ENCODE measurements around the gene FECH.
"Not testable (repeated sequence)": the region's sequence is repeated elsewhere in the genome, so short reads cannot be mapped to it uniquely, and the experiment has no call there.

FECH gene

DNA sequence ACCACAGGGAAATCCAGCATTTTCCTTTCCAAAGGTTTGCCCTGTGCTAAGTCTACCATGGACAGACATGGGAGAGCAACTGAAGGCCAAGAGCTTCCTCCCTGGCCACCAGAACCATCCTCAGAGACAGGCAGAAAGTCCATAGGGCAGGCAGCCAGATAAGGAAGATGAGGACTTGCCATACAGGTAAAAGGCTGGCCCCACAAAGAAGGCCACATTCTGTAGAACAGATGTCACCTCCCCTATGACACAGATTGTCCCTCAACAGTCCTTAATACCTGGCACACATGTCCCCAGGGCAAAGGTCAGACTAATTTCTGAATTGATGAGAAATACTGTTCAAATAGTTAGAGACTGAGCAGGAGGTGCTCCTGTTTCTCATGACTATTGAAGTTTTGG lies 52.0 kb downstream of the FECH start:
- no peak overlapping the region for H3K4me3 ChIP-seq (replicated peaks in 1 of 2; ENCODE audit: low read depth in 2 of 2, low read length in 2 of 2)
- TF ChIP-seq, protein P1, sequence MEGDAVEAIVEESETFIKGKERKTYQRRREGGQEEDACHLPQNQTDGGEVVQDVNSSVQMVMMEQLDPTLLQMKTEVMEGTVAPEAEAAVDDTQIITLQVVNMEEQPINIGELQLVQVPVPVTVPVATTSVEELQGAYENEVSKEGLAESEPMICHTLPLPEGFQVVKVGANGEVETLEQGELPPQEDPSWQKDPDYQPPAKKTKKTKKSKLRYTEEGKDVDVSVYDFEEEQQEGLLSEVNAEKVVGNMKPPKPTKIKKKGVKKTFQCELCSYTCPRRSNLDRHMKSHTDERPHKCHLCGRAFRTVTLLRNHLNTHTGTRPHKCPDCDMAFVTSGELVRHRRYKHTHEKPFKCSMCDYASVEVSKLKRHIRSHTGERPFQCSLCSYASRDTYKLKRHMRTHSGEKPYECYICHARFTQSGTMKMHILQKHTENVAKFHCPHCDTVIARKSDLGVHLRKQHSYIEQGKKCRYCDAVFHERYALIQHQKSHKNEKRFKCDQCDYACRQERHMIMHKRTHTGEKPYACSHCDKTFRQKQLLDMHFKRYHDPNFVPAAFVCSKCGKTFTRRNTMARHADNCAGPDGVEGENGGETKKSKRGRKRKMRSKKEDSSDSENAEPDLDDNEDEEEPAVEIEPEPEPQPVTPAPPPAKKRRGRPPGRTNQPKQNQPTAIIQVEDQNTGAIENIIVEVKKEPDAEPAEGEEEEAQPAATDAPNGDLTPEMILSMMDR (IDR thresholded peaks at IDR 0.05; ENCODE audit: low read depth, low read length): no peak
- DNase-seq (ENCODE audit: low read depth in 2 of 2): no peak

DNA sequence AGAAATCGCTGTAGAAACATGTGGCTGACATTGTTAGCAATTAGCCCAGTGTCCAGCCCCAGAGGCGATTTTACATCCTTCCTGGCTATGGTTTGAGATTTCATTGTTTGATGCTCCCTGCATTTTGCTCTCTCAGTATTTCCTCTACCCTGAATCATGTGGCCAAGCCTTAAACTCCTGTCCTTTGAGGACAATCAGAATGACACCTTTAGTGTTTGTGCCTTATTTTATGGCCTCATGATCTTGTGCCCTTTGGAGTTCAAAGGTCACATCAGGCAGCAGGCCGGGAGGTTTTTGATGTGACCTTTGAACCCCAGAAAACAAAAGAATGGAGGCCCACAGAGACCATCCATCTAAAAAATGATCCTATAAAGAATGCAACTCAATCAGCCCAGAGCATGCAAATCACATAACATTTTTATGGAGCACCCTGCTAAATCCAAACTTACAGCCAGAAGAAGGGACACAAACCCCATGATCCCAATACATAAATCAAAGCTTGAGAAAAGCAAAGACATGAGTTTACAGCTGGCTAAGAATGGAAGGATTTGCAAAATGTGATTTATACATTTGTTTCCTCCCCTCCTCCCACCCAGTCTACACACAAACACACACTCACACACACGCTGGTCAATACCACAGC lies 52.5 kb downstream of the FECH start:
- TF ChIP-seq, protein P1 (IDR thresholded peaks at IDR 0.05; ENCODE audit: low read depth, low read length): no peak
- DNase-seq (ENCODE audit: low read depth in 2 of 2): peak in 1 of 2 donors; percentile 5

DNA sequence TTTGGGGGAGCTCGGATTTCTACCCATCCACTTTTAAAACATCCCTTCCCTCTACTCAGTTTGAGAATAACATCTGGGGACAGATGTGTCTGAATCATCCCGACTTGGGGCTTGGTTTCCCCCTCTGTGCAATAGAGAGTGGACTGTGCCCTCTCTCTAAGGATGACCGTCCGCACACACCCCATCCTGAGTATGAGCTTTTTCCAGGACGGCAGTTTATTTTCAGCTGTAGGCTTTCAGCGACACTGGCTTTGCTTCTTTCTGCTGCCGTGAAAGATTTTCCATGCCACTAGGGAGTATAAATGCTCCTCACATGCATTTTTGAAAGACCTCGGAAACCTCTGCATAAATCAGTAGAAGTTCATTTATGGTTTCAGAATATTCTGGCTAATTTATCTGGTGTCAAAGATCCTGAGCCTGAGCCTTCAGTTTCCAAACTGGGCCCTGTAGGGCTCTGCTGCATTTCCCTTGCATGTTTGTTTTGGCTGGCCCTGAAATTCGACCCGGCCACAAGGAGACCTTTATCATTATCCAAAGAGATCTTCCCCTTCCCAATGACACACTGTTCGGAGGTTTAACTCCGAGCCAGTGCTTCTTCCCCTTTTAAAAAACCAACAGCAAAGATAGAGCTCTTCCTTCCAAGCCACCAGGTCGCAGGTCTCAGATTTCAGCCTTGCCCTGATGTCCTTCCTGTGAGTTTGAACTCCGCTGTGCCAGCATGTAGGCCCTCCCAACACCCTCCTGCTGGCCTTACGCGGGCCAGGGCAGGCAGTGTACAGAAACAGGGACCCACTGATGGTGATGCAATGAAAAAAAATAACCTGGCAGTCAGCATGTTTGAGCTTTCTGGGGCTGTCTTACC lies 53.3 kb downstream of the FECH start:
- TF ChIP-seq, protein P1 (IDR thresholded peaks at IDR 0.05; ENCODE audit: low read depth, low read length): no peak
- no peak overlapping the region for H3K4me3 ChIP-seq (replicated peaks in 1 of 2; ENCODE audit: low read depth in 2 of 2, low read length in 2 of 2)
- DNase-seq (ENCODE audit: low read depth in 2 of 2): peak; percentile 5 to 28

More for the DNA sequence above, 52.5 kb downstream of the FECH start:
- H3K4me3 ChIP-seq (replicated peaks in 1 of 2; ENCODE audit: low read depth in 2 of 2, low read length in 2 of 2): no peak overlapping the region

DNA sequence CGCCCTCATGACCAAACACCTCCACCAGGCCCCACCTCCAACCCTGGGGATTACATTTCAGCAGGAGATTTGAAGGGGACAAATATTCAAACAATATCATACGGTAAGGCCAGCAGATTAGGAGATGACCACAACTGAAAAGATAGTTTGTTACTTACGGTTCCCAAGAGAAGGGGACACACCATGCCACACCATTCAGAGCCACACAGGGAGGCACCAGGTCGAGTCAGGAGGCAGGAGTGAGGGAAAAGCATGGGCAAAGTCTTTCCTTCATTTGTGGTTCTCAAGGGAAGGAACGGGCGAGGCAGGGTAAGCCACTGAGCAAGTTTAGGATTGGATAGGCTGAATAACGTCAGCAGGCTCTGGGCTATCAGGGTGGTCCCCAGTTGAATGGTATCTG lies 57.4 kb downstream of the FECH start:
- no peak overlapping the region for H3K4me3 ChIP-seq (replicated peaks in 1 of 2; ENCODE audit: low read depth in 2 of 2, low read length in 2 of 2)
- TF ChIP-seq, protein P1 (IDR thresholded peaks at IDR 0.05; ENCODE audit: low read depth, low read length): no peak
- DNase-seq (ENCODE audit: low read depth in 2 of 2): no peak

DNA sequence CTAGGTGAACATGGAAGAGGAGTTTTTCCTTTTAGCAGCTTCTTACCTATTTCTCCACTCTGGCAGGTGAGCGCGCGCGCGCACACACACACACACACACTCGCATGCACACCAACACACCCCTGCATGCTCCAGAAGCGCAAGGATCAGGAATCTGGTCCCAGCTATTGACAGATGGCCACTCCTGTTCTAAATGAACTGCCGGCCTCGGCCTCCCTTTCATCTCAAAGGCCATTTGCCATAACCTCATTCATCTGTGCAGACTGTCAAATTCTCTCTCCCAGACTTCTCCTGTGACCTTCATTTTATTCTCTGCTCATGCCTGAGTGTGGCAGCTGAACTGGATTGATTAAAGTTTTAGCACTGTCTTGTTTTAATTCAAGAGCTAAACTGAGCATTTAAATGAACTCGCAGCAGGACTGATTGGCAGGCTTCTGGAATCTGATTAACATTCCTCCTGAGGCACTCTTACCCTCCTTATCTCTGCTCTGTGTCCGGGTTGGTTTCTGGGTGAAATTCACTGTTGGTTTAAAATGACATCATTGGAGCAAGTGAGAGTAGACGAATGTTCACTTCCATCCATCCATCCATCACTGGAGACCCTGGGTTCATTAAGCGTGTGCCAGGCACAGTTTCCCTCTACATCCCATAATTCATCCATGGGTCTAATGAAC lies 58.8 kb downstream of the FECH start:
- TF ChIP-seq, protein P1 (IDR thresholded peaks at IDR 0.05; ENCODE audit: low read depth, low read length): no peak
- H3K4me3 ChIP-seq (replicated peaks in 1 of 2; ENCODE audit: low read depth in 2 of 2, low read length in 2 of 2): no peak overlapping the region
- no peak for DNase-seq (ENCODE audit: low read depth in 2 of 2)

DNA sequence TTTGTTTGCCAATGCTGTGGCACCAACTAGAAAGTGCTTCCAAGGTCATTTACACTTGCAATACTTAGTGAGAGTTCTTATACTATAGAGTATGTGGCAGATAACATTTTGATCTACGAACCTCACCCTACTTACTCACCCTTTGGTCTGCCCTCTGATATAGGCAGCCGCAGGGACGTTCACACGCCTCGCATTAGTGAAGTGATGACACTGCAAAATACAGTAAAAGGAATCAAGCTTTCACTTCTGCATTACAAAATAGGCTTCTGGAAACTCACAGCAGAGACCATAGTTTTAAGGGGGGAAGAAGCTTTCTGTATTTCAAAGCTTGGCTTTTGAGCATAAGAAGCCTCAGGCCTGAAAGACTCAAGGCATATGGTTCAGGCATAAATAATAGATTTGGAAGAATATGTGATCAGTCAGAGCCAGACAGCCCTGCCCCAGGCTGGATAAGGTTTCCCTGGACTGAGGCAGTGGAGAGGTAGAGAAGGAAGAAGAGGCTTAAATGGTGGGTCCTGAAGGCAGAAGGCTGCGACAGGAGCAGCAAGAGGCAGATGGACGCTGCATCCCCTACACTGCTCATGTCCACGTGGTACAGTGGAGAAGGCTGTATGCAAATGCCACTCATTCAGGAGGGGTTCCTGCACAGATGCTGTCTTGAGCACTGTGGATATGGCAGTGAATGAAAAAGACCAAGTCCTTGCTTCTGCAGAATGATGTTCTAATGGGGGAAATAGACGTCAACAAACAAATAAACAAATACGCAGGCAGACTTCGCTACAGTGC lies 63.1 kb downstream of the FECH start:
- no peak overlapping the region for H3K4me3 ChIP-seq (replicated peaks in 1 of 2; ENCODE audit: low read depth in 2 of 2, low read length in 2 of 2)
- TF ChIP-seq, protein P1 (IDR thresholded peaks at IDR 0.05; ENCODE audit: low read depth, low read length): no peak
- DNase-seq (ENCODE audit: low read depth in 2 of 2): no peak

DNA sequence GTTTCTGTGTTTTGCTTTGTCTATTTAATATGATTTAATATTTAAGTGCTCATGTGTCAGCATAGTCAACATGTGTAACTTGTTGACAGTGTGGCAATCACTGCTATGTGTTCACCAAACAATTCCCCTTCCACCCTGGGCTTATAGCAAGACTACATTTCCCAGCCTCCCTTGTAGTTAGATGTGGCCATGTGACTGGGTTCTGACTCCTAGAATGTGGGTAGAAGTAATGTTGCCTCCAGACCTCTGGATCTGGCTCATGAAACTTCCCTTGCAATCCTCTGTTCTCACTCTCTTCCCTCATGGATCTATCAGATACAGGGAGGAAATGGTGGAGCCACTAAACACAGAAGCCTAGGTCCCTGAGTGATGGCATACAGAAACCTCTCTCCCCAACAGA lies 64.2 kb downstream of the FECH start:
- DNase-seq (ENCODE audit: low read depth in 2 of 2); H3K4me3 ChIP-seq (replicated peaks in 1 of 2; ENCODE audit: low read depth in 2 of 2, low read length in 2 of 2): not testable (repeated sequence)

Measured in cardiac fibroblast (primary cell).